Activated CD8-positive, alpha-beta T cell treated with anti-CD3 and anti-CD28 coated beads for 36 hours (primary cell): ENCODE results near the gene RASAL1. TPM values are rescaled to one million over a fixed set of nuclear protein-coding genes. Genes with fewer than 3 reads are reported as not detected.

Experiments used
- ATAC-seq: fragments of 200-7000 bp; cut with Tn5 transposase; one replicate; pipeline ENCODE4 v1.10.0; 2021; ENCODE audit warnings: mild to moderate bottlenecking, moderate library complexity
- CTCF ChIA-PET: fragments of 350-600 bp; sonication (Branson Sonifier 250); formaldehyde crosslinking; loops from one replicate; lab custom pipeline; 2021; ENCODE audit warnings: antibody characterized with exemption; lab: Charles Lee
- POLR2A ChIA-PET: fragments of 350-600 bp; sonication (Branson Sonifier 250); formaldehyde crosslinking; loops from one replicate; lab custom pipeline; 2021; ENCODE audit warnings: antibody characterized with exemption; lab: Charles Lee
- DNase-seq: peaks from one replicate; pipeline ENCODE4 v3.0.0-alpha.2; 2020
- H3K27ac Mint-ChIP-seq: one replicate; pipeline ENCODE4 v1.8.0; 2021; ENCODE audit warnings: mild to moderate bottlenecking, mixed read lengths
- H3K27me3 Mint-ChIP-seq: one replicate; pipeline ENCODE4 v1.8.0; 2021; ENCODE audit warnings: mixed read lengths
- H3K36me3 Mint-ChIP-seq: one replicate; pipeline ENCODE4 v1.8.0; 2021; ENCODE audit warnings: low read depth, mixed read lengths
- H3K4me1 Mint-ChIP-seq: one replicate; pipeline ENCODE4 v1.8.0; 2021; ENCODE audit warnings: low read depth, mixed read lengths
- H3K4me3 Mint-ChIP-seq: one replicate; pipeline ENCODE4 v1.8.0; 2021; ENCODE audit warnings: mild to moderate bottlenecking, moderate library complexity, mixed read lengths
- H3K9me3 Mint-ChIP-seq: one replicate; pipeline ENCODE4 v1.8.0; 2021; ENCODE audit warnings: mixed read lengths
- CTCF ChIP-seq: fragments of 200-600 bp; IDR thresholded peaks from one replicate; pipeline ENCODE4 v1.8.0; 2022; ENCODE audit warnings: antibody characterized with exemption, mild to moderate bottlenecking
- intact Hi-C: fragments of 100-400 bp; cut with micrococcal nuclease; formaldehyde crosslinking; loops from one replicate; pipeline ENCODE4 v1.10.0; 2022
- total RNA-seq, 2 experiments: library from RNA; stranded (reverse); gene quantifications; one replicate each; pipeline ENCODE4 v1.2.3, GENCODE V29; 2021

The RASAL1 gene
- total RNA-seq, 2 experiments from 2014 or later, result 9.8 to 12.4 TPM

- Mint-ChIP-seq H3K4me1 (peaks cover 6% of the 10 kb centered on the region), H3K27ac (peak within 1 kb of the TSS; percentile 40), H3K4me3 (peak within 1 kb of the TSS; percentile 64), H3K9me3 (no peaks in the 10 kb centered on the region), H3K27me3 (peaks cover 1% of the 10 kb centered on the region), H3K36me3 (no peaks in the 10 kb centered on the region)
- DNase-seq (peak; percentile 41), ATAC-seq (peak; percentile 70)
- intact Hi-C loops, result no loop called here
- CTCF ChIA-PET, result interaction anchor here (9.5 kb wide), 1 partner anchor 43 kb away, joined by 91 read pairs; no protein-coding TSS in a partner anchor
- POLR2A ChIA-PET, result interaction anchor here (1.5 kb wide), 1 partner anchor 77 kb away, joined by 4 read pairs; no protein-coding TSS in a partner anchor
- TF ChIP-seq CTCF, result no peak
These were observed 78.7 kb downstream of the RASAL1 start, which contains the start of gene DTX1 for GRCh38 chr12:113056631-113057488. DTX1 (plus strand) TSS chr12:113056730; CDS start chr12:113058193, 1,463 bp downstream.

- intact Hi-C loops, result no loop called here
- no peak for DNase-seq
- ChIA-PET POLR2A (interaction anchor here (1.5 kb wide), 1 partner anchor 78 kb away, joined by 4 read pairs; no protein-coding TSS in a partner anchor), CTCF (interaction anchor here (9.5 kb wide), 1 partner anchor 44 kb away, joined by 91 read pairs; no protein-coding TSS in a partner anchor)
- H3K4me3 Mint-ChIP-seq, result peak overlapping the region; percentile 64
- no peak for ATAC-seq
- H3K4me1 Mint-ChIP-seq, result peaks cover 6% of the 10 kb centered on the region
- TF ChIP-seq CTCF, result no peak
- peaks cover 1% of the 10 kb centered on the region for H3K27me3 Mint-ChIP-seq
- H3K36me3 Mint-ChIP-seq, result no peaks in the 10 kb centered on the region
- peak overlapping the region; percentile 40 for H3K27ac Mint-ChIP-seq
- H3K9me3 Mint-ChIP-seq, result no peaks in the 10 kb centered on the region
These were observed 79.3 kb downstream of the RASAL1 start for GRCh38 chr12:113056381-113056630.

- no peak for TF ChIP-seq CTCF
- ChIA-PET CTCF (interaction anchor here (9.5 kb wide), 1 partner anchor 44 kb away, joined by 91 read pairs; no protein-coding TSS in a partner anchor), POLR2A (no interaction called here)
- Mint-ChIP-seq H3K4me3 (peak overlapping the region; percentile 64), H3K27ac (no peak overlapping the region), H3K4me1 (peaks cover 6% of the 10 kb centered on the region), H3K9me3 (no peaks in the 10 kb centered on the region), H3K27me3 (peaks cover 1% of the 10 kb centered on the region), H3K36me3 (no peaks in the 10 kb centered on the region)
- DNase-seq (no peak), ATAC-seq (no peak)
- intact Hi-C loops, result no loop called here
These were observed 79.8 kb downstream of the RASAL1 start for GRCh38 chr12:113055594-113056380.

- TF ChIP-seq CTCF, result no peak
- no peaks in the 10 kb centered on the region for H3K9me3 Mint-ChIP-seq
- H3K4me3 Mint-ChIP-seq, result peak overlapping the region; percentile 3
- H3K36me3 Mint-ChIP-seq, result no peaks in the 10 kb centered on the region
- POLR2A ChIA-PET, result no interaction called here
- peaks cover 1% of the 10 kb centered on the region for H3K27me3 Mint-ChIP-seq
- no peak for DNase-seq
- H3K27ac Mint-ChIP-seq, result no peak overlapping the region
- peaks cover 6% of the 10 kb centered on the region for H3K4me1 Mint-ChIP-seq
- ATAC-seq, result no peak
- CTCF ChIA-PET, result interaction anchor here (9.5 kb wide), 1 partner anchor 45 kb away, joined by 91 read pairs; no protein-coding TSS in a partner anchor
- intact Hi-C loops, result no loop called here
These were observed 80.5 kb downstream of the RASAL1 start for GRCh38 chr12:113054948-113055486.
